ENCODE measurements around the gene STAC.

The STAC gene

DNA sequence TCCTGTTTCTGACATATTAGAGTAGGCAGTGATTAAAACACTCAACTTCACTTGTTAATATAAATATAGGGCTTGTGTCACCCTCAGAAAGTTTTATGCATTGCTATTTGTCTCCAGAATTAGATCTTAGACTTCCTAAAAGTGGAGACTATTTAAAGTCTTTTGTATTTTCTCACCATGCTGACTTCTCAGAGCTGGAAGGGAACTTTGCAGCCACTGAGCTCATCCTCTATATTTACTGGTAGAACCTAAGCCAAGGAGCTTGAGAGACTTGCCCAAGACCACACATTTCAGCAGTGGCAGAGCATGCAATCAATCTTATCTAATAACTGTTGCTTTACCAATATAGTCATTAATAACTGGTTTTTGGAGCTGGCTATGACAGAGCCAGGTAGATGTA, 53.2 kb downstream of the STAC start:
- no peak for ATAC-seq
- TF ChIP-seq, protein P1, sequence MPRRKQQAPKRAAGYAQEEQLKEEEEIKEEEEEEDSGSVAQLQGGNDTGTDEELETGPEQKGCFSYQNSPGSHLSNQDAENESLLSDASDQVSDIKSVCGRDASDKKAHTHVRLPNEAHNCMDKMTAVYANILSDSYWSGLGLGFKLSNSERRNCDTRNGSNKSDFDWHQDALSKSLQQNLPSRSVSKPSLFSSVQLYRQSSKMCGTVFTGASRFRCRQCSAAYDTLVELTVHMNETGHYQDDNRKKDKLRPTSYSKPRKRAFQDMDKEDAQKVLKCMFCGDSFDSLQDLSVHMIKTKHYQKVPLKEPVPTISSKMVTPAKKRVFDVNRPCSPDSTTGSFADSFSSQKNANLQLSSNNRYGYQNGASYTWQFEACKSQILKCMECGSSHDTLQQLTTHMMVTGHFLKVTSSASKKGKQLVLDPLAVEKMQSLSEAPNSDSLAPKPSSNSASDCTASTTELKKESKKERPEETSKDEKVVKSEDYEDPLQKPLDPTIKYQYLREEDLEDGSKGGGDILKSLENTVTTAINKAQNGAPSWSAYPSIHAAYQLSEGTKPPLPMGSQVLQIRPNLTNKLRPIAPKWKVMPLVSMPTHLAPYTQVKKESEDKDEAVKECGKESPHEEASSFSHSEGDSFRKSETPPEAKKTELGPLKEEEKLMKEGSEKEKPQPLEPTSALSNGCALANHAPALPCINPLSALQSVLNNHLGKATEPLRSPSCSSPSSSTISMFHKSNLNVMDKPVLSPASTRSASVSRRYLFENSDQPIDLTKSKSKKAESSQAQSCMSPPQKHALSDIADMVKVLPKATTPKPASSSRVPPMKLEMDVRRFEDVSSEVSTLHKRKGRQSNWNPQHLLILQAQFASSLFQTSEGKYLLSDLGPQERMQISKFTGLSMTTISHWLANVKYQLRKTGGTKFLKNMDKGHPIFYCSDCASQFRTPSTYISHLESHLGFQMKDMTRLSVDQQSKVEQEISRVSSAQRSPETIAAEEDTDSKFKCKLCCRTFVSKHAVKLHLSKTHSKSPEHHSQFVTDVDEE (CRISPR knock-in tag; IDR thresholded peaks at IDR 0.05), result no peak
- no peak for TF ChIP-seq SNAI2 (CRISPR knock-in tag; IDR thresholded peaks at IDR 0.05)
- no peak for TF ChIP-seq ZNF70 (CRISPR knock-in tag; IDR thresholded peaks at IDR 0.05)
- no peak for TF ChIP-seq GLIS3 (CRISPR knock-in tag; IDR thresholded peaks at IDR 0.05)
- TF ChIP-seq ZNF8 (CRISPR knock-in tag; IDR thresholded peaks at IDR 0.05), result no peak
- no peak for TF ChIP-seq OSR1 (CRISPR knock-in tag; IDR thresholded peaks at IDR 0.05)
- TF ChIP-seq, protein P2, sequence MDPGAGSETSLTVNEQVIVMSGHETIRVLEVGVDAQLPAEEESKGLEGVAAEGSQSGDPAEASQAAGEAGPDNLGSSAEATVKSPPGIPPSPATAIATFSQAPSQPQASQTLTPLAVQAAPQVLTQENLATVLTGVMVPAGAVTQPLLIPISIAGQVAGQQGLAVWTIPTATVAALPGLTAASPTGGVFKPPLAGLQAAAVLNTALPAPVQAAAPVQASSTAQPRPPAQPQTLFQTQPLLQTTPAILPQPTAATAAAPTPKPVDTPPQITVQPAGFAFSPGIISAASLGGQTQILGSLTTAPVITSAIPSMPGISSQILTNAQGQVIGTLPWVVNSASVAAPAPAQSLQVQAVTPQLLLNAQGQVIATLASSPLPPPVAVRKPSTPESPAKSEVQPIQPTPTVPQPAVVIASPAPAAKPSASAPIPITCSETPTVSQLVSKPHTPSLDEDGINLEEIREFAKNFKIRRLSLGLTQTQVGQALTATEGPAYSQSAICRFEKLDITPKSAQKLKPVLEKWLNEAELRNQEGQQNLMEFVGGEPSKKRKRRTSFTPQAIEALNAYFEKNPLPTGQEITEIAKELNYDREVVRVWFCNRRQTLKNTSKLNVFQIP (CRISPR knock-in tag; IDR thresholded peaks at IDR 0.05; ENCODE audit: borderline replicate concordance, low read depth), result no peak
- TF ChIP-seq RARB (CRISPR knock-in tag; IDR thresholded peaks at IDR 0.05), result no peak
- no peak for TF ChIP-seq TCF4 (CRISPR knock-in tag; IDR thresholded peaks at IDR 0.05; ENCODE audit: borderline replicate concordance)
- no peak for TF ChIP-seq ZC3H10 (CRISPR knock-in tag; IDR thresholded peaks at IDR 0.05)
- TF ChIP-seq ESRRG (CRISPR knock-in tag; IDR thresholded peaks at IDR 0.05), result no peak
- no peak for TF ChIP-seq TOX (CRISPR knock-in tag; IDR thresholded peaks at IDR 0.05; ENCODE audit: borderline replicate concordance)
- TF ChIP-seq, protein P3, sequence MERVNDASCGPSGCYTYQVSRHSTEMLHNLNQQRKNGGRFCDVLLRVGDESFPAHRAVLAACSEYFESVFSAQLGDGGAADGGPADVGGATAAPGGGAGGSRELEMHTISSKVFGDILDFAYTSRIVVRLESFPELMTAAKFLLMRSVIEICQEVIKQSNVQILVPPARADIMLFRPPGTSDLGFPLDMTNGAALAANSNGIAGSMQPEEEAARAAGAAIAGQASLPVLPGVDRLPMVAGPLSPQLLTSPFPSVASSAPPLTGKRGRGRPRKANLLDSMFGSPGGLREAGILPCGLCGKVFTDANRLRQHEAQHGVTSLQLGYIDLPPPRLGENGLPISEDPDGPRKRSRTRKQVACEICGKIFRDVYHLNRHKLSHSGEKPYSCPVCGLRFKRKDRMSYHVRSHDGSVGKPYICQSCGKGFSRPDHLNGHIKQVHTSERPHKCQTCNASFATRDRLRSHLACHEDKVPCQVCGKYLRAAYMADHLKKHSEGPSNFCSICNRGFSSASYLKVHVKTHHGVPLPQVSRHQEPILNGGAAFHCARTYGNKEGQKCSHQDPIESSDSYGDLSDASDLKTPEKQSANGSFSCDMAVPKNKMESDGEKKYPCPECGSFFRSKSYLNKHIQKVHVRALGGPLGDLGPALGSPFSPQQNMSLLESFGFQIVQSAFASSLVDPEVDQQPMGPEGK (CRISPR knock-in tag; IDR thresholded peaks at IDR 0.05; ENCODE audit: borderline replicate concordance), result no peak
- no peak for TF ChIP-seq CSDC2 (CRISPR knock-in tag; IDR thresholded peaks at IDR 0.05)
- TF ChIP-seq PPARA (CRISPR knock-in tag; IDR thresholded peaks at IDR 0.05; ENCODE audit: borderline replicate concordance), result no peak
- no peak for TF ChIP-seq ISL1 (CRISPR knock-in tag; IDR thresholded peaks at IDR 0.05)

DNA sequence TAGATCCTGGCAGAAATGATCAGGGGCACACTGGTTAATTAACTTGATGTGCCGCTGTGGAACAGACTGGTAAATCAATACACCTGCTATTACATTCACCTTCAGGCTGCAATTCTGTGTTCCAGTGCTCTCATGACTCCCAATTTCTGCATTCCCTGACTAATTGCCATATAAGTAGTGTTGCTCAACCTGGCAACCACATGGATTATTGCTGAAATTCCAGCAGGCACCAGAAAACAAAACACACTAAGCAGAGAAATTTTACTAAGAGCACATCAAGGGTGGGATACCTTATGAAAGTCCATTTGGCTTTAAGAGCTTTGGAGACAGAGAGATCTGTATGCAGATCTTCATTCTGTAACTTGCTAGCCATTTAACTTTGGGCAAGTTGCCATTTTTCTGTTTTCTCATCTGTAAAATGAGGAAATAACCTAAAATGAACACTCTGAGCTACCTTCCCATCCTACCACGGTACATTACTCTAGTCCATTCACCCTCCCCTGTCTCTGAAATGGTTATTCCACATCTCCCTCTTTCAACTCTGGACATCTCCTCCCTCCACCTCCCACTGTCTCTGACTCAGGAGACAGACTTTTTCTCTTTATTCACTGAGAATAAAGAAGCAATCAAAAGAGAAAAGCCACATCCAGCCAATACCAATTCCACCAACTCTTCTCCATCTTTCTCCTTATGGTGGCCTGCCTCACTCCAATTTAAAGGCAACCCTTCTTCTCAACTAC, 54.6 kb downstream of the STAC start:
- TF ChIP-seq ISL1 (CRISPR knock-in tag; IDR thresholded peaks at IDR 0.05) (peak; percentile 50), RARB (CRISPR knock-in tag; IDR thresholded peaks at IDR 0.05) (no peak)
- ATAC-seq, result no peak

DNA sequence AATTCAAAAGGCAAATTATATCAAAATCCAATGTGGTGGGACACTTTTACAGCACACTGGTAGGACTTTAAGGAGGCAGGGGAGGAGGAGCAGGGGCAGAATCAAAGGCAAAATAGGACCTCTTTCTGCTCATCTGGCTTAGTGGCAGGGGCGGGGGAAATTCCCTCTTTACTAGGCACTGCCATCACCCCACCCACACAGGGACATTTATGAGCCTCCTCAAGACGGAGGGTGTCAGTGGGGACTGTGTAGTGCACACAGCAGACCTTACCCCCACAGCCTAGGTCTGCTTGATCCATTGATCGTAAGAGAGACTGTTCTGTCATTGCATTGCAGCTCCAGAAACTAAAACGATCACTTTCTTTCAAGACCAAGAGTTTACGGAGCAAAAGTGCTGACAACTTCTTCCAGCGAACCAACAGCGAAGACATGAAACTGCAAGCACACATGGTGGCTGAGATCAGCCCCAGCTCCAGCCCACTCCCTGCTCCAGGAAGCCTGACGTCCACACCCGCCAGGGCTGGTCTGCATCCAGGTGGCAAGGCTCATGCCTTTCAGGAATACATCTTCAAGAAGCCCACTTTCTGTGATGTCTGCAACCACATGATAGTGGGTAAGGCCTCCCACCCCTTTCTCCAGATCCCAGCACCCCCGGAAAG, 62.9 kb downstream of the STAC start:
- no peak for ATAC-seq
- TF ChIP-seq, protein P1 (CRISPR knock-in tag; IDR thresholded peaks at IDR 0.05), result no peak
- TF ChIP-seq SNAI2 (CRISPR knock-in tag; IDR thresholded peaks at IDR 0.05) (no peak), ZFP3 (CRISPR knock-in tag; IDR thresholded peaks at IDR 0.05) (no peak), ZNF8 (CRISPR knock-in tag; IDR thresholded peaks at IDR 0.05) (no peak), OSR1 (CRISPR knock-in tag; IDR thresholded peaks at IDR 0.05) (no peak), CSDC2 (CRISPR knock-in tag; IDR thresholded peaks at IDR 0.05) (no peak), ISL1 (CRISPR knock-in tag; IDR thresholded peaks at IDR 0.05) (no peak), ZFP30 (CRISPR knock-in tag; IDR thresholded peaks at IDR 0.05) (no peak), ARNTL (CRISPR knock-in tag; IDR thresholded peaks at IDR 0.05; ENCODE audit: borderline replicate concordance, low read depth) (no peak), TCF4 (CRISPR knock-in tag; IDR thresholded peaks at IDR 0.05; ENCODE audit: borderline replicate concordance) (no peak)
- TF ChIP-seq, protein P4, sequence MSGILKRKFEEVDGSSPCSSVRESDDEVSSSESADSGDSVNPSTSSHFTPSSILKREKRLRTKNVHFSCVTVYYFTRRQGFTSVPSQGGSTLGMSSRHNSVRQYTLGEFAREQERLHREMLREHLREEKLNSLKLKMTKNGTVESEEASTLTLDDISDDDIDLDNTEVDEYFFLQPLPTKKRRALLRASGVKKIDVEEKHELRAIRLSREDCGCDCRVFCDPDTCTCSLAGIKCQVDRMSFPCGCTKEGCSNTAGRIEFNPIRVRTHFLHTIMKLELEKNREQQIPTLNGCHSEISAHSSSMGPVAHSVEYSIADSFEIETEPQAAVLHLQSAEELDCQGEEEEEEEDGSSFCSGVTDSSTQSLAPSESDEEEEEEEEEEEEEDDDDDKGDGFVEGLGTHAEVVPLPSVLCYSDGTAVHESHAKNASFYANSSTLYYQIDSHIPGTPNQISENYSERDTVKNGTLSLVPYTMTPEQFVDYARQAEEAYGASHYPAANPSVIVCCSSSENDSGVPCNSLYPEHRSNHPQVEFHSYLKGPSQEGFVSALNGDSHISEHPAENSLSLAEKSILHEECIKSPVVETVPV (CRISPR knock-in tag; IDR thresholded peaks at IDR 0.05), result no peak

All from SK-N-SH treated with all-trans-retinoic acid at 6 μM for 48 hours (cell line).